GM12801 (cell line): ENCODE data around the gene UQCRQ.

ENCODE experiments used
- TF ChIP-seq, protein P1 (sequence below): IDR thresholded peaks from one replicate; pipeline ENCODE4 v1.5.1; 2011; ENCODE audit warnings: control low read depth; ENCODE audit not compliant: insufficient read length; ENCODE audit errors: extremely low read depth

UQCRQ gene

DNA sequence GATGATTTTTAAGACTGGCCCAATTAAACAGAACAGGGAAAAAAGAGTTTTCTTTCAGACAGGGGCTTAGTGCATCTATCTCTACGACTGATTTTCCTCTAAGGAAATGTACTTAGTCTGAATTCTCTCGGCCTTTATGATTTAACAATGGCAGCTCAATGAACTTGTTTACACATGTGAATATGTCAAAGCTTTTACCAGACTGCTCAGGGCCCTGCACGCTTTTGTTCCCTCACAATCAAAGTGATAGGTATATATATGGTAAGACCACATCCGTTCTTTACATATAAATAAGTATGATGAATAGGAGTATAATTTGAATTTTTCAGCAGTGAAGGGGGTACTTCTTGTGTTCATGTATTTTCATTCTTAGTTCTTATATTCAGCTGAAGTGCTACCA, 34.6 kb downstream of the UQCRQ start:
- TF ChIP-seq, protein P1, sequence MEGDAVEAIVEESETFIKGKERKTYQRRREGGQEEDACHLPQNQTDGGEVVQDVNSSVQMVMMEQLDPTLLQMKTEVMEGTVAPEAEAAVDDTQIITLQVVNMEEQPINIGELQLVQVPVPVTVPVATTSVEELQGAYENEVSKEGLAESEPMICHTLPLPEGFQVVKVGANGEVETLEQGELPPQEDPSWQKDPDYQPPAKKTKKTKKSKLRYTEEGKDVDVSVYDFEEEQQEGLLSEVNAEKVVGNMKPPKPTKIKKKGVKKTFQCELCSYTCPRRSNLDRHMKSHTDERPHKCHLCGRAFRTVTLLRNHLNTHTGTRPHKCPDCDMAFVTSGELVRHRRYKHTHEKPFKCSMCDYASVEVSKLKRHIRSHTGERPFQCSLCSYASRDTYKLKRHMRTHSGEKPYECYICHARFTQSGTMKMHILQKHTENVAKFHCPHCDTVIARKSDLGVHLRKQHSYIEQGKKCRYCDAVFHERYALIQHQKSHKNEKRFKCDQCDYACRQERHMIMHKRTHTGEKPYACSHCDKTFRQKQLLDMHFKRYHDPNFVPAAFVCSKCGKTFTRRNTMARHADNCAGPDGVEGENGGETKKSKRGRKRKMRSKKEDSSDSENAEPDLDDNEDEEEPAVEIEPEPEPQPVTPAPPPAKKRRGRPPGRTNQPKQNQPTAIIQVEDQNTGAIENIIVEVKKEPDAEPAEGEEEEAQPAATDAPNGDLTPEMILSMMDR = no peak

DNA sequence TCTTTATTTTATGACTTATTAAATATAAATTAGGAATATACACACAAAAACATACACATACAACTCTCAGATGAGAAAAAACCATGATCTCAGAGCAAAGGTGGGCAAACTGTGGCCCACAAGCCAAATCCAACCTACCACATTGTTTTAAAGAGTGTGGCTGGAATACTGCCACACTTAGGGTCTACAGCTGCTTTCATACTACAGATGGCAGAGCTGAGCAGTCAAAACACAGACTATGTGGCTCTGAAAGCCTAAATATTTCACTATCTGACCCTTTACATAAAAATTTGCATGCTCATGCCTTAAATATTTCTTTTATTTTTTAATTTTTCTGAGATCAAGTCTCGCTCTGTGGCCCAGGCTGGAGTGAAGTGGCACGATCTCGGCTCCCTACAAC, 35.3 kb downstream of the UQCRQ start:
- TF ChIP-seq, protein P1 = no peak

DNA sequence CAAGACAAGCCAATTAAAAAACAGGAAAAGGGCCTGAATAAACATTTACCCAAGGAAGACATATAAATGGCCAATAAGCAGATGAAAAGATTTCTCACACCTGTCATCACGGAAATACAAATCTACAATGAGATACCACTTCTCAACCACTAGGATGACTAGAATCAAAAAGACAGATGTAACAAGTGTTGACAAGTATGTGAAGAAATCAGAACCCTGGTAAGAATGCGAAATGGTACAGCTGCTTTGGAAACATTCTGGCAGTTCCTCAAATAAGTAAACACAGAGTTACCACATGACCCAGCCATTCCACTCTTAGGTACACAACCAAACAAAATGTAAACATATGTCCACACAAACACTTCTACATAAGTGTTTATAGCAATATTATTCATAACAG, 39.5 kb downstream of the UQCRQ start:
- TF ChIP-seq, protein P1 = no peak

DNA sequence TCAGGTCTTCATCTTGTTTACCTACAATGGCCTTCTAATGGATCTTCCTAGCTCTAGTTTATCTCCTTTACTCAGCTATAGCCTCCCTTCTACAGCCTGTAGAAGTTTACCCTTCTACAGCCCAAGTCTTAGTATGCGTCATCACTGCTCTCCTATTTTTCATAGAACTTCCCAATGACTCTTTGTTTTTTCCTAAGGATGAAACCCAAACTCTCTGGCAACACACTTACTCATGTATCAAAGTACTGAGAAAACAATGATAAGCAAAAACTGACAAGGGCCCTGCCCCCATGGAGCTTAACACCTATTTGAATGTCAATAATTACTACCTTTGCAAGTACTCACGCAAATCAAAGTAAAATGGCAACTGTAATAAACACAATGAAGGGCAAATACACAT, 40.7 kb downstream of the UQCRQ start:
- TF ChIP-seq, protein P1 = no peak

DNA sequence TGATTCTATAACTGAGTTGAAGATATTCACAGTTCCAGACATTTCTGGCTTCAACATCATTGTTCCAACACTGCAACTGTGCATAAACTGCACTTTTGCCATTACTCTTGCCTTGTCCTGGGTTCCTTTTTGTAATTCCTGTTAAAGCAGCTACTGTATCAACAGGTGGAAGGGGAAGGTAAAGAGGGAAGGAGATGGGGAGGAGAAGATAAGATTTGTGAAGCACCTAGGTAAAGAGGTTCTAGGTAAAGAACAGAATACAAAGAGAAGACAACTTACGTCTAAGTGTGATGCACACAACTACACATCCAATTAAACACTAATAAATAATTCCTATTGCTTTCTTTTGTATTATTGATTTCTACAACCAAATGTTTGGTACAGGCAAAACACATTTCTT, 43.3 kb downstream of the UQCRQ start:
- TF ChIP-seq, protein P1 = no peak

DNA sequence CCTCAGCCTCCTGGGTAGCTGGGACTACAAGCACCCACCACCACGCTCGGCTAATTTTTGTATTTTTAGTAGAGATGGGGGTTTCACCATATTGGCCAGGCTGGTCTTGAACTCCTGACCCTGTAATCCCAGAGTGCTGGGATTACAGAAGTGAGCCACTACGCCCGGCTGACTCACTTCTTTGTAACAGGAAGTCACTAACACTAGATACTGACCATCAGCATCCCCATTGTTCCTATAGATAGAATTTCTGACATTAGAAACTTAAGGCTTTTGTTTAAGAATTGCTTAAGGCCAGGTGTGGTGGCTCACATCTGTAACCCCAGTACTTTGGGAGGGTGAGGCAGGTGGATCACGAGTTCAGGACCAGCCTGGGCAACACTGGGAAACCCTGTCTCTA, 49.2 kb downstream of the UQCRQ start:
- TF ChIP-seq, protein P1 = no peak

DNA sequence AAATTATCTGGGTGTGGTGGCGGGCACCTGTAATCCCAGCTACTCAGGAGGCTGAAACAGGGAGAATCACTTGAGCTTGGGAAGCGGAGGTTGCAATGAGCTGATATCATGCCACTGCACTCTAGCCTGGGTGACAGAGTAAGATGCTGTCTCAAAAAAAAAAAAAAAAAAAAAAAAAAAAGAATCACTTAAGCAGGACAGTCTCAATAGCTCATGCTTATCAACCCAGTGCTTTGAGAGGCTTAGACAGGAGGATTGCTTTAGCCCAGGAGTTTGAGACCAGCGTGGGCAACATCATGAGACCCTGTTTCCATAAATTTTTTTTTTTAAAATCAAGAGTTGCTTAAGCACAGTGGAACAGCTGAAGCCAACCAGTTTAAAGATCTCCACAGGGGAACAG, 49.6 kb downstream of the UQCRQ start:
- TF ChIP-seq, protein P1 = no peak
